Ramos (cell line): Measurements from ENCODE around the gene CDV3.

Experiments used
- in situ Hi-C: fragments of 300-500 bp; cut with MboI; formaldehyde crosslinking; loops from one replicate; pipeline ENCODE4 v1.14.3; 2022; ENCODE audit warnings: low sequenced_read_pairs; ENCODE audit not compliant: unreplicated experiment

The CDV3 gene

DNA sequence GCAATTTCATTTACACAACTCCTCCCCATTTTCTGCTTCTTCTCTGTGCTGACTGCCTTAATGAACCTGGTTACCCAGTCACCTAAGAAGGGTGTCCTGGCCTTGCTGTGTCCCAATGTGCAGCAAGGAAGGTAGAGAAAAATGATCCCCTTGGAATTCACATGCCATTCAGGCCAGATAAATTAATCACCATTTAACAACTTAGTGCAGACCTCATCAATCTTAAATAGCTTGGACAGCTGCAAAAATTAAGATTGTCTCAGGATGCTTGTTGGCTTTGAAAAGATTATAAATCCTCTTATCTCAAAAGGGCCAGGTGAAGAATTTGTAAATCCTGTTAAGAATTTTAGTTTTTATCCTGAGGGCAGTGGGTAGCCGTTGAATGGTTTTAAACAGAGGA lies 9.7 kb upstream of the CDV3 start:
- in situ Hi-C loops = no loop called here

DNA sequence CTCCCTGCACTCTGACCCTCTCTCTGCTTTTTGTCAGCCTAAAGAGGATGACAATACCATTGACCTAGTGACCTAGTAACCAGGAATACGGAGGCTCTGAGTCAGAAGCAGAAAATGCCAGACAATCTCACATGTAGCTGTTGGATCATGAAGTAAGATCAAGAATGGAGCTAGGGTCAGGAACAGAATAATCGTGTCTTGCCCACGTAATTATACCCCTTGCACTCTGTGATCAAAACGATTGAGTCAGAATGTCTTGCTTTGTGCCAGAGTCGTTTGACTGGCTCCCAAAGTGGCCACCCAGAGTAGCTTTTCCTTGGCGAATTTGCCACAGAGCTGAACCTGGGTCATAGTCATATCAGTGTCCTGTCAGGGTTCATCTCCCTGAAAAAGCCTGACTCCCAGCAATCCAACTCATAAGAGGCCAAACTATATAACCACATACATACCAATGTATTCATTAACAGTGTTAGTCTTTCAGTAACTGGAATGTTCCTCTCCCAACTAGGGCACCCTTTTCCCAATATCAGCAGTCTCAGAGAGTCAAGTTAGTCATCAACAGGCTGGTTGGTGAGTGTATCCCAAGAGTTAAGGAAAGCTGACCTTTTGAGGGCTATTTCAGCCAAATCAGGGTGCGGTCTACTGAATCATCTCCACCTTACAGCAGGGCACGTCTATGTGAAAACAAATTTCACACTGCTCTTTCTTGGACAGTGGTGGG lies 5.0 kb upstream of the CDV3 start:
- in situ Hi-C loops = no loop called here

DNA sequence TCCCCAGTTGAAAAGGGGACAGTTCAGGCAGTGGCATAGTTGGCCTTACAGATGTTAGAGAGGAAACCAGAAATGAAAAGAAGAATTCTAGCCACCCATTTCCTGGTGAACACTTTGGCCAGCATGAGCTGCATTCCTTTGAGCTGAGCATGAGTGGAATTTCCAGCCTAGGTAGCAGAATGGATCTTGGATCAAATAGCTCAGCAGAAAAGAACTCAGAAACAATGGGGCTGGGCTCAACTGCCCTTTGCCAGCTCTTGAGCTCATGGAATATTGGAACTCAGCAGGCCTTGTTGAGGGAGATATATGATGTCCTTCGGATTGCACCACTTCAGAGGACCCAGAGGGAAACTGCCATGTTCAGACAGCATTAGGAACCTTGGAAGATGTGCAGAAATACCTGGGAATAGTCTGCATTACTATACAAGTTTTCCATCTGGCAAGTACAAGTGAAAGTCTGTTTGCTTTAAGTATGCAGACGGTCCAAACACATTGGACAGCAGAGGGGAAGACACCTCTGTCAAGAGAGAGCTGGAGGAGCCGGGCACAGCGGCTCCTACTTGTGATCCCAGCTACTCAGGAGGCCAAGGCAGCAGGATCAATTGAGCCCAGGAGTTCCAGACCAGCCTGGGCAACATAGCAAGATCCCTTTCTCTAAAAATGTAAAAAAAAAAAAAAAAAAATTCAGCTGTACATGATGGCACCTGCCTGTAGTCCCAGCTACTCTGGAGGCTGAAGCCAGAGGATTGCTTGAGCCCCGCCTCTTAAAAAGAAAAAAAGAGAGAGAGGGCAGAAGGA lies 3.1 kb upstream of the CDV3 start:
- in situ Hi-C loops = loop anchor here (5.0 to 10.0 kb wide), 2 partner anchors 78 to 106 kb away; no protein-coding TSS in a partner anchor

DNA sequence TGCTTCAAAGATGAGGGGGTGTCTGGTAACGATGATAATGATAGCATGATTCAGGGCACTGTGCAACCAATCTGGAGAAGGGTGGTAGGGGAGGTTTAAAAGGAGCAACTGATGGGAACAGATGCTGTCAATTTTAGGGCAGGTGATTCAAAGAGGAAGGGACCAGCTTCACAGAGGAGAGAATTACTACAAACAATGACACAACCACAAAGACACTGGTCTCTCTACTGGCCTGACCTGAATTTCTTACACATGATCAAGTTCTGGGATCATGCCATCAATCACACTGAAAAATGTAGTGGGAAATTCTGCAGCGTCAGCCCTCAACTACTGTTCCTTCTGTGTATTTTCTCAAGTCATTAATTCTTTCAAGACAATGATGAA lies 2.6 kb upstream of the CDV3 start:
- in situ Hi-C loops = loop anchor here (5.0 to 10.0 kb wide), 2 partner anchors 79 to 106 kb away; no protein-coding TSS in a partner anchor

DNA sequence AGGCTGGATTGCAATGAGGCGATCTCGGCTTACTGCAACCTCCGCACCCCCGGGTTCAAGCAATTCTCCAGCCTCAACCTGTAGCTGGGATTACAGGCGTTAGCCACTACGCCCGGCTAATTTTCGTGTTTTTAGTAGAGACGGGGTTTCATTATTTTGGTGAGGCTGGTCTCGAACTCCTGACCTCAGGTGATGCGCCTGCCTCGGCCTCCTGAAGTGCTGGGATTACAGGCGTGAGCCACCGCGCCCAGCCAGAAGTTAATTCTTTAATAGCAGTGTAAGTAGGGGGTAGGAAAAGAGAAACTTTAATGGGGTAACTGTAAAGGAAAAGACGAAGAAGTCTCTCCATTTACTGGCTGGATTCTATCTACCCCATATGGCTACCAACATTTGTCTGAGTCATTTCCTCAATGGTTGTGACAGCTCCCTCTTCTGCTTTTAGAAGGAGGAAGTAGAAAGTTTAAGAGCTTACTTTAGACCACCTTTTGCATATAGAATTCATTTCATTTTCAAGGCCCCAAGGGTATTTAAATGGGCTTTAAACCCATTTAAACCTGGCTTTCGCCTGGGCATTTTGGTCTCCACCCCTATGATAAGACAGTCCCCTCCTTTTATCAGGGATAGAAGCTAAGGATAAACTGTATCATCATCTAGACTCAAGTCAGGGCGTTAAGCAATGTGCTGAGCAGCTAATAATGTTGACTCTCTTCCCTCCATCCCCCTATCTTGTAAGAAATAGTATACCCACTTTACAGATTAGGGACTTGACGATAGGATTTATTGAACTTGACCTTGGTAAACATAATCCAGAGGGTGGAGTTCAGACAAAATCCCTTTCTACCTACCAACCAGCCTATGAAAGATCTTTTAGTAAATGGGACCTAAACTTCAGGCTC lies 1.1 kb upstream of the CDV3 start:
- in situ Hi-C loops = loop anchor here (5.0 to 10.0 kb wide), 2 partner anchors 80 to 108 kb away; no protein-coding TSS in a partner anchor

DNA sequence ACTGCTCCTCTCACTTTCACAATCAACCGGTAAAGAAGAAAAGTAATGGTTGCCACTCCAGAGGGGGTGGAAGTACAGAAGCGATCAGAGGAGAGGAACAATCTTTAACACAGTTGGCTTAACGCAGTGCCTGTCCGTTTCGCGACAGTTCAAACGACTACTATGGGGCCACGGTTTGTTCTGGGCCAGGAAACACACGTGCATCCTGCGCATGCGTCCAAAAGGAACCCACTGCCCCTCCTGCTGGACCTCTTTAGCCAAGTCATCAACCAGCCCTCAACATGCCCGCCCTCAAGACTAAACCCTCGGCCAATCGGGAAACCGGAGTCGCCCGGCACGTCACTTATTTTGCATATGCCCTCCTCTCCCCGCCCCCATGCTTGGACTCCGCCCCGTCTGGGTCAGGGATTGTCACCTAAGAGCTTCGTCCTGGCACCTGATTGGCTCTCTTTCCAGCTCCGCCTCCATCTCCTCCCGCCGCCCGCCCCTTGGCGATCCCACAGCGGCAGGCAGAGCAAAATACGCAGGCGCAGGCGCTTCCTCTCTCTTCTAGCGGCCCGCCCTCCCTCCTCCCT lies 345 bp upstream of the CDV3 start:
- in situ Hi-C loops = loop anchor here (5.0 to 10.0 kb wide), 2 partner anchors 81 to 108 kb away; no protein-coding TSS in a partner anchor

DNA sequence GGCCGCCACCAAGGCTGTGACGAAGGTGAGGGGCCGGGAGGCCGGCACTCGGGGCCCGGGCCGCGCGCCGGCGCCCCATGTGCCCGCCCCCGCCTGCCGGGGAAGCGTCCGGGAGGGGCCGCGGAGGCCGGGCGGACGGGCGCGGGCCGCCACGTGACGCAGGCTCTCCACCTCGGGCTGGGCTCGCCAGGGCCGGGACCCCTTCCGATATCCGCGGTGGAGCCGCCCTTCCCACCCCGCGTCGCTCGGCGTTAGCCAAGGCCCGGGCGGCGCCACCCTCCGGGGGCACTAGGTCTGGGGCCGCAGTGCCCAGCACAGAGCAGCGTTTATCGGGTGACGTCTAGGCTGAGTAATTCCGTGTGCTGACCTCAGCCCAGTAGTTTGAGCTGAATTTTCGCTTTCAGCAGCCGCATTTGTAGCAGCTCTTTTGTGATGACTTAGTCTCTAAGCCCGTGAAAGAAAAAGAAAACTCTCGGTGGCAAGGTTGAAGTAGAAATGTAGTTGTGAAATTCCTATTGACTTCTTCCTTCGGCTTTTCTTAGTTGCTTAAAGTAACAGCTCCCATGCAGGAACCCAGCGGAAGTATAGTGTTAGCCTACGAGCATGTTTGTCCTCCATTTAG lies 885 bp downstream of the CDV3 start:
- in situ Hi-C loops = loop anchor here (5.0 to 10.0 kb wide), 2 partner anchors 82 to 110 kb away; no protein-coding TSS in a partner anchor

DNA sequence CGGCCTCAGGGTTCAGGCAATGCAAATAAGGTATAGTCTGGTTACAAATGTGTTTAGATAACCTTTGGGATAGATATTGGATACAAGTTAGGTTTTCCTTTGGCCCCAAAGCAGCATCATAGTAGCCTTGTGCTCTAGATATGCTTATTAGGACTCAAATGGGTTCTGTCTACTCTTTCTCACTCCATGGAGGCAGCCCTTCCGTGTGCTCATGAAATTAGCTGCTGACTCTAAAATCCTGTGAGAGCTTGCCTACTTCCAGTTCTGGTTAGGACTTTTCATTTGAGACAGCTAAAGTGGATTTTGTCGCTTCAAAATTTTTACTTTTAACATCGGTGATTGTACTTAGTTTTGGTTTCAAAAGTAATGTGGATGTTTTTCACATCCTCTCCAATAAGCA lies 1.6 kb downstream of the CDV3 start:
- in situ Hi-C loops = loop anchor here (10.0 kb wide), 1 partner anchor 110 kb away; no protein-coding TSS in a partner anchor

DNA sequence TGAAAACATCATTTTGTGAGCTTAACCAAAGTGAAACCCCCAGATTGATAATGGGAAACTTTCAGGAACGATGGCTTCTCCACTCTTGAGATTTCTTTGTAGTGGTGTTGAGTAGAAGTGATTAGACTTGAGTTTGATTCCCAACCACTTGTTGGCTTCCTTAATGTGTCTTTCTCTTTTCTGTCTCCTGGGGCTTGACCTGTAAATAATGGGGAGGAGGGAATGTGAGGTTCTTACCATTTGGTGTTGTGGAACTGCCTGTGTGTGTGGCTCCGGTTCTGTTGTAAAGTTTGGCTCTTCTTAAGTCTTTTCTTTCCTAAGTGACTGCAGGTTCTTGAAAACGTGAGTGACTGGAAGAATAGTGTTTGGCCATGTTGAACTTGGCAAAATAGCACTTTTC lies 2.7 kb downstream of the CDV3 start:
- in situ Hi-C loops = loop anchor here (10.0 kb wide), 1 partner anchor 111 kb away; no protein-coding TSS in a partner anchor

DNA sequence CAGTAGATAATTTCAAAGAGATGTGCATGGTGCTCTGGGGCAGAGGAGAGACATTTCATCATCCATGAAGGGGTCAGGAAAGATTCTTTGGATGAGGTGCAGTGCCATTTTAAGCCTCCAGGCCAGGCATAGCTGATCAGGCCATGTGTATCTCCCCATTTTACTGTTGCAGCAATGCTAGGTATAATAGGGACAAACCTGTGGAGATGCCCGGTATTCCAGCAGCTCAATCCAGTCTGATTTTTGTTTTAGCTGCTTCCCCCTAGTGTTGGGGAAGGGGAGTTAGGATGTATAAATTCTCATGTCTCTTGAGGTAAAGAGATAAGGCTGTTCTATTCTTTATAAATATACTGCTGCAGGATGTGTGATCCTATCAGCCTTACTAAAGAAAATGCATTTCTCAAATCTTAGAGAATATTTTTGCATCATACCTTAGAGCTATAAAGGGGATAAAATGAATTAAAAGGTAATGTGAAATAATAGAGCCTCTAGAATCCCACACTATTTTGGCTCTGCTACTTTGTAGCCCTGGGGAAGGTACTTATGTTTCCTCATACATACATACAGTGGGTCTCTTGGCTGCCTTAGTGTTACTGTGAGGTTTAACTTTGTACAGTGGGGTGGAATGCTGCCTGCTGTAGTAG lies 5.2 kb downstream of the CDV3 start:
- in situ Hi-C loops = loop anchor here (10.0 kb wide), 1 partner anchor 114 kb away; no protein-coding TSS in a partner anchor

DNA sequence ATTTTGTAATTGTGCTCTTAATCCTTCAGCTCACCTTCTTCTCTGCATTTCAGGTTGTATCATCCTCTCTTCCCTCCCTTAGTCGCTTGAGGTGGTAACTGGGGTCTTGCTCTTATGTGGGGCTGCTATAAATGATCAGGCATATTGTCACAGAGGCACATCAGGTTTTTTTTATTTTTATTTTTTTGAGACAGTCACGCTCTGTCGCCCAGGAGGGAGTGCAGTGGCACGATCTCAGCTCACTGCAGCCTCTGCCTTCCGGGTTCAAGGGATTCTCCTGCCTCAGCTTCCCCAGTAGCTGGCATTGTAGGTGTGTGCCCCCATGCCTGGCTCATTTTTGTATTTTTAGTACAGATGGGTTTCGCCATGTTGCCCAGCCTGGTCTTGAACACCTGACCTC lies 9.9 kb downstream of the CDV3 start:
- in situ Hi-C loops = no loop called here

DNA sequence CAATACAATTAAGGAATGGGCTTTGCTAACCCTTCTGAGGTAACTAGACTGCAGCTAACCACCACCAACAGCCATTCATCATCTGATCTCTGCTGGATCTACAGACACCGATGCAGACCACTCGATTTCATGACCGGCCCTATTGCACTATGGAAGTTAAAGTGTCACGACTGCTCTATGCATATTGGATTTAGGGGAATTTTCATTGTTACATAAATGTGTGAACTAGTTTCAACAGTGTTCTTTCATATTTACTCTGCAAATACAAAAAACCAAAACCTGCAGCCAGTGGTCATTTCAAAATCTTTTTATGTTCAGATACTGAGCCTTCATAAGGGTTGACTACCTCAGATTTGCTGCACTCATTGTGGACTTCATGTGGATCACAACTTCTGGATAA lies 14.5 kb downstream of the CDV3 start:
- in situ Hi-C loops = no loop called here

DNA sequence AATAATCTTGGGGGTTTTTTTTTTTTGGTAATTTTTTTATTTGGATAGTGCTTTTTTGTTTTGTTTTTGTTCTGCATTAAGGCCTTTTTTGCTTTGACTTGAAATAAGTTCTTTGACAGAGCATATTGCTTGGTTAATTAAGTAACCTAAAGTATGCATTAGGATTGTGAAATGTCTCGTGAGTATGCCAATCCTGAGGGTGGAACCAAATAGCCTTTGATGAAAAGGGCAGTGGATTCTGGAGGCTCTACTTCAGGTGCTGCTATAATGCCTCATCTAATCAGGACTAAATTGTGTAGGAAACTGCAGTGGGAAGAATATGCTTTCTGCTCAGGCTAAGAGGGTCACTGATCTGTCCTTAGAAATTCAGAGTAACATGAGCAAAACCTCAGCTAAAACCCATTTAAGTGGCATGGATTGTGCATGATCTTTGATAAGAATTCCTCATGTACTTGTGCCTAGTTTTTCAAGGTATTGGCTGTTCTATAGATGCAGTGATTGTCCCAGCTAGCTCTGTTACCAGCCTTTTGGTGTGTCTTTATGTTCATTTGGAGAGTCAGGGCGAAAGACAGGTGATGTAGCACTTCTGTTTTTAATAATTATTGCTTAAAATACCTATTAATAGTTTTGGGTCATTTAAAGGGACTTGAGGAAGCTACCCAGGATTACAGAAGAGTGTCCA lies 15.4 kb downstream of the CDV3 start:
- in situ Hi-C loops = no loop called here

DNA sequence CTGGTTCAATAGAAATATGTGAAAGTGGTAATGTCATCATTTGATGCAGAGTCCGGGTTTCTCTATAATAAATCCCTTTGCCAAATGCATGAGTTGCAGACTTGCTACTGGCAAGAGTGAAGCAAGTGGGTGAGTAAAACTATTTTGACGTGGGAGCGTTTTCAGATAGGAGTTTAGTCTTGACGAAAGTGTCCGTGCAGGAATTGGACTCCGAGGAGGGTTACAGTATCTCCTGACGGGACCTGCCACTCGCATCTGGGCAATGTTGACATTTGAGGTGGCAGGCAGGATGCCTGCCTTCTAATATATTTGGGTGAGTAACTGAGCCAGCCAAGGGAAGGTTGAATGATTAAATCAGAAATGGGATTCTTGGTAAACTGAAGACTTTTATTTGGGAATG lies 16.0 kb downstream of the CDV3 start:
- in situ Hi-C loops = no loop called here

DNA sequence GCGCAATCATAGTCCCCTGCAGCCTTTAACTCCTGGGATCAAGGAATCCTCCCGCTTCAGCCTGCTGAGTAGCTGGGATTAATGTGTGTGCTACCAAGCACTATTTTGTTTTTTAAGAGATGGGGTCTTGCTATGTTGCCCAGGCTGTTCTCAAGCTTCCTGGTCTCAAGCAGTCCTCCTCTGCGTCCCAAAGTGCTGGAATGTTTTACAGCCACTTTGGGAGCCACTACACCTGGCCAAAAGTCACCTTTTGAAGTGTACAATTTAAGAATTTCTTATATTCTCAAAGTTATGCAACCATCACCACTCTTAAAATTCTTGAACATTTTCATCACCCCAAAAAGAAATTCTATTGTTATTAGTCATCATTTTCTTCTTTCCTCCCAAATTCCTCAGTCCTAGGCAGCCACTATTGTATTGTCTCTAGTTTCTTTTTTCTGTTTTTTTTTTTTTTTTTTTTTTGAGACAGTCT lies 17.8 kb downstream of the CDV3 start:
- in situ Hi-C loops = no loop called here

DNA sequence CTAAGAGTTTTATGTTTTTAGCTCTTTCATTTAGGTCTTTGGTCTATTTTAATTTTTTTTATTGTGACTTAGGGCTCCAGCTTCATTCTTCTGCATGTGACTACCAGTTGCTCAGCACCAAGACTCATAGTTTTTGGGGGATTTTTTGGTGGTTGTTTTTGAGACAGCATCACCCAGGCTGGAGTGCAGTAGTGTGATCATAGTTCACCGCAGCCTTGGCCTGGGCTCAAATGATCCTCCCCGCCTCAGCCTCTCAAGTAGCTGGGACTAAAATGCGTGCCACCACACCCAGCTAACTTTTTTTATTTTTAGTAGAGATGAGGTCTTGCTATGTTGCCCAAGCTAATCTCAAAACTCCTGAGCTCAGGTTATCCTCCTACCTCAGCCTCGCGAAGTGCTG lies 19.4 kb downstream of the CDV3 start:
- in situ Hi-C loops = no loop called here

DNA sequence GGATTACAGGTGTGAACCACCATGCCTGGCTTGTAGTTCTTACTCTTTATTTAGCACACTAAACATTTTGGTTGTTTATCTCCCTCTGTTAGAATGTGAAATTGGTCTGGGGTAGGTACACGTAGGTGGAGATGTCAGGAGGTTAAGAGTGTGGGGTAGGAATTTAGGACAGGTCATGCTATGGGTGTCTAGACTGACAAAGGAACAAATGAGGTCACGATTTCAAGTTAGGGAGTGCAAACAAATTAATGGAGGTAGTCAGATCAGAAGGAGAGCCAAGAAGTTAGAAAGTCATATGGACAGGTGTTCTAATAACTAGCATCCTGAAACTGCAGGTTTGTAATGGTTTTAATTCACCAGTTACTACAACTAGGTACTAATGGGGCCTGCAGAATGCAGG lies 19.8 kb downstream of the CDV3 start:
- in situ Hi-C loops = no loop called here

DNA sequence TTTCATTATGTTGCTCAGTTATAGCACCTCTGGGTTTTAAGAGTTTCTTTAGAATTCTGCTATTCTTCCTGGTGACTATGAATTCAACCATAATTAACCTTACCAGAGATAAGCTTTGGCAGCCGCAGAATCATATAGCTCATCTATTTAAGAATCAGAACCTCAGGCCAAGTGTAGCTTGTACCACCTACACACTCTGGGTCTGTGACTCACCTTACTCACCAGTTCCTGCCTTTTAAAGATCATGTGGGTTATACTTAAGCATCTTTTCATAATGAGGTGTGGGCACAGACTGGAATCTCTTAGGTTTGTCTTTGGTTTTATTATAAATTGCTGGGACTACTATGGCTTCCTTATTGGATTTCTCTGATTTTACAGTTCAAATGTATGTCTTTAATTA lies 21.9 kb downstream of the CDV3 start:
- in situ Hi-C loops = no loop called here
